Non-pigmented ciliary epithelial cell (primary cell): ENCODE measurements around the gene C9orf72.

Experiments used
- DNase-seq: peaks from one replicate; pipeline ENCODE4 v3.0.0-alpha.2; 2010; ENCODE audit warnings: low read depth

C9orf72 gene

GRCh38 chr9:27573634-27574590 is 631 bp upstream of the C9orf72 start:
- peak; percentile 99 for DNase-seq

- DNase-seq, result no peak
Measured at GRCh38 chr9:27572566-27572917, 739 bp downstream of the C9orf72 start.

GRCh38 chr9:27572061-27572460 is 1.2 kb downstream of the C9orf72 start:
- no peak for DNase-seq

GRCh38 chr9:27571011-27571410 is 2.3 kb downstream of the C9orf72 start:
- no peak for DNase-seq

- no peak for DNase-seq
Measured at GRCh38 chr9:27569406-27569805, 3.9 kb downstream of the C9orf72 start.

- DNase-seq, result no peak
Measured at GRCh38 chr9:27566118-27566517, 7.2 kb downstream of the C9orf72 start.

- DNase-seq, result no peak
Measured at GRCh38 chr9:27565696-27566095, 7.6 kb downstream of the C9orf72 start.

- DNase-seq, result no peak
Measured at GRCh38 chr9:27564670-27565069, 8.6 kb downstream of the C9orf72 start.

GRCh38 chr9:27563738-27564430 is 9.4 kb downstream of the C9orf72 start:
- DNase-seq, result no peak

- no peak for DNase-seq
Measured at GRCh38 chr9:27561685-27562084, 11.6 kb downstream of the C9orf72 start.

GRCh38 chr9:27560457-27560856 is 12.8 kb downstream of the C9orf72 start:
- no peak for DNase-seq

GRCh38 chr9:27558307-27558706 is 15.0 kb downstream of the C9orf72 start:
- no peak for DNase-seq

GRCh38 chr9:27556470-27556869 is 16.8 kb downstream of the C9orf72 start:
- DNase-seq, result no peak

GRCh38 chr9:27554712-27555111 is 18.6 kb downstream of the C9orf72 start:
- no peak for DNase-seq

GRCh38 chr9:27549196-27549755 is 24.0 kb downstream of the C9orf72 start:
- DNase-seq, result no peak

- no peak for DNase-seq
Measured at GRCh38 chr9:27548055-27548741, 25.1 kb downstream of the C9orf72 start.

GRCh38 chr9:27545471-27545870 is 27.8 kb downstream of the C9orf72 start:
- DNase-seq, result no peak

- DNase-seq, result no peak
Measured at GRCh38 chr9:27542508-27542907, 30.8 kb downstream of the C9orf72 start.

GRCh38 chr9:27541740-27542139 is 31.5 kb downstream of the C9orf72 start:
- no peak for DNase-seq

GRCh38 chr9:27540502-27540901 is 32.8 kb downstream of the C9orf72 start:
- DNase-seq, result no peak

GRCh38 chr9:27539479-27540441 is 33.5 kb downstream of the C9orf72 start:
- DNase-seq, result no peak
